ENCODE results near the gene GSE1.
A peak's percentile ranks its signal among the peaks of the same experiment; 100 is the strongest.

Gene GSE1

DNA sequence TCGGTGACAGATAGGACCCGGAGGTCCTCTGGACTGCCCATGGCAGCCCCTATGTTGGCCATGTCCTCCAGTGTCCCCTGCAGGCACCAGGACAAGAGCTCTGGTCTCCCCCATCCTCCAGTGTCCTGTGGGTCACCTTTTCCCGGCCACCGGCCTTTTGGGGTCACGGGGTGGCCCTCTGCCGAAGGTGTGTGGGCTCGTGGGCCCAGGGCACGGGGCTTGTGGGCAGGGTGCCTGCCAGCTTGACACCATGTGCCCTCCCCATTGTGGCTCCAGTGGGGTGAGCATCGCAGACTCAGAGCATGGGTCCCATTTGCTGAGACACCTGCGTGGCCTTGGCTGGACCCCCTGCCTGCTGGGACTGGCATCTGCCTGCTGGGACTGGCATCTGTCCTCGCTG, 18.1 kb downstream of the GSE1 start:
- 97% methylated on average over 11 of the region's 11 CpGs for WGBS (ENCODE audit: insufficient coverage)
- POLR2A ChIA-PET: interaction anchor here (1.9 kb wide), 1 partner anchor 15 kb away, joined by 4 read pairs; no protein-coding TSS in a partner anchor
- no peaks in the 10 kb centered on the region for H3K27me3 ChIP-seq (replicated peaks in 2 of 5; ENCODE audit: control insufficient read depth in 4 of 5, insufficient read depth in 5 of 5, low read length in 4 of 5)
- peaks cover 0 to 12% (median 9%) of the 10 kb centered on the region in 5 experiments for H3K9me3 ChIP-seq (ENCODE audit: control extremely low read depth in 1 of 5, control insufficient read depth in 4 of 5, insufficient read depth in 2 of 5, low read depth in 1 of 5, low read length in 4 of 5)
- no peak for DNase-seq
- peaks cover 0 to 33% (median 21%) of the 10 kb centered on the region in 4 experiments for H3K4me1 ChIP-seq (ENCODE audit: control extremely low read depth in 1 of 4, control insufficient read depth in 4 of 4, insufficient read depth in 4 of 4, low read length in 3 of 4)
- no peak overlapping the region for H3K4me3 ChIP-seq (ENCODE audit: control insufficient read depth in 1 of 7, extremely low read depth in 1 of 7, insufficient read depth in 4 of 7, low read depth in 2 of 7, low read length in 6 of 7)
- CTCF ChIA-PET: interaction anchor here (1.2 to 7.3 kb wide), 3 partner anchors 8 to 356 kb away, joined by 3 to 65 read pairs (median 4); no protein-coding TSS in a partner anchor
- H3K27ac ChIP-seq (ENCODE audit: insufficient read depth in 1 of 2, low read depth in 1 of 2, low read length in 2 of 2, poor library complexity in 1 of 2, severe bottlenecking in 2 of 2): no peak overlapping the region
- peaks cover 0 to 75% (median 55%) of the 10 kb centered on the region in 4 experiments for H3K36me3 ChIP-seq (ENCODE audit: control insufficient read depth in 4 of 4, insufficient read depth in 4 of 4, low read length in 3 of 4)

DNA sequence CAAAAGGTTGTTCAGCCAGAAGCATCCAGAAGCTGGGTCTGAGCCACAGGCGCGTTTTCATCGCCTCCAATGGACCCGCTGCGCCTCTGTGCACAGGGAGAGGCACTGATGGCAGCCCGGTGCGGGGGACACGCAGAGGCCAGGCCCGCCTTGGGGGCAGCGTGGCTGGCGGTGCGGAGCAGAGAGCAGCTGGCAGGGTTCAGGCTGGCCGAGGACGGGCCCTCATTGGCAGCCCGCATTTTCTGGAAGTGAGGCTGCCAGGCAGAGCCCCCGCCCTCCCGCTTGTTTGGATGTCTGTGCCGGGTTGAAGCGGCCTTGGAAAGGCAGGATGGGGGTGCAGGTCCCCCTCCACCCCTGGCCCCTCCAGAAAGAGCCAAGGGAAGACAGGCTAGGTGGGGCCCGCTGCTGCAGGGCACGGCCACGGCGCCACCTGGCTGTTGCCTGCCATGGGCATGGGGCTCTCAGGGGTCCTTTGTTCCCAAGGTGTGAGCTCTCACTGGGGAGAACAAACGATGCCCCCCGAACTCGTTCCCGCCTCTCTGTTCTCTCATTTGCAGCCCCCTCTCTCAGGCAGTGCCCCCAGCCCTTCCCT, 18.8 kb downstream of the GSE1 start:
- H3K27ac ChIP-seq (ENCODE audit: insufficient read depth in 1 of 2, low read depth in 1 of 2, low read length in 2 of 2, poor library complexity in 1 of 2, severe bottlenecking in 2 of 2): no peak overlapping the region
- no peak for DNase-seq
- CTCF ChIA-PET: interaction anchor here (0.6 to 7.3 kb wide), 4 partner anchors 9 to 357 kb away, joined by 3 to 65 read pairs (median 4); no protein-coding TSS in a partner anchor
- H3K27me3 ChIP-seq (replicated peaks in 2 of 5; ENCODE audit: control insufficient read depth in 4 of 5, insufficient read depth in 5 of 5, low read length in 4 of 5): no peaks in the 10 kb centered on the region
- peaks cover 0 to 27% (median 14%) of the 10 kb centered on the region in 4 experiments for H3K4me1 ChIP-seq (ENCODE audit: control extremely low read depth in 1 of 4, control insufficient read depth in 4 of 4, insufficient read depth in 4 of 4, low read length in 3 of 4)
- peaks cover 0 to 12% (median 9%) of the 10 kb centered on the region in 5 experiments for H3K9me3 ChIP-seq (ENCODE audit: control extremely low read depth in 1 of 5, control insufficient read depth in 4 of 5, insufficient read depth in 2 of 5, low read depth in 1 of 5, low read length in 4 of 5)
- POLR2A ChIA-PET: no interaction called here
- no peak overlapping the region for H3K4me3 ChIP-seq (ENCODE audit: control insufficient read depth in 1 of 7, extremely low read depth in 1 of 7, insufficient read depth in 4 of 7, low read depth in 2 of 7, low read length in 6 of 7)
- H3K36me3 ChIP-seq (ENCODE audit: control insufficient read depth in 4 of 4, insufficient read depth in 4 of 4, low read length in 3 of 4): peaks cover 0 to 82% (median 59%) of the 10 kb centered on the region in 4 experiments
- 95% methylated on average over 24 of the region's 27 CpGs for WGBS (ENCODE audit: insufficient coverage)

DNA sequence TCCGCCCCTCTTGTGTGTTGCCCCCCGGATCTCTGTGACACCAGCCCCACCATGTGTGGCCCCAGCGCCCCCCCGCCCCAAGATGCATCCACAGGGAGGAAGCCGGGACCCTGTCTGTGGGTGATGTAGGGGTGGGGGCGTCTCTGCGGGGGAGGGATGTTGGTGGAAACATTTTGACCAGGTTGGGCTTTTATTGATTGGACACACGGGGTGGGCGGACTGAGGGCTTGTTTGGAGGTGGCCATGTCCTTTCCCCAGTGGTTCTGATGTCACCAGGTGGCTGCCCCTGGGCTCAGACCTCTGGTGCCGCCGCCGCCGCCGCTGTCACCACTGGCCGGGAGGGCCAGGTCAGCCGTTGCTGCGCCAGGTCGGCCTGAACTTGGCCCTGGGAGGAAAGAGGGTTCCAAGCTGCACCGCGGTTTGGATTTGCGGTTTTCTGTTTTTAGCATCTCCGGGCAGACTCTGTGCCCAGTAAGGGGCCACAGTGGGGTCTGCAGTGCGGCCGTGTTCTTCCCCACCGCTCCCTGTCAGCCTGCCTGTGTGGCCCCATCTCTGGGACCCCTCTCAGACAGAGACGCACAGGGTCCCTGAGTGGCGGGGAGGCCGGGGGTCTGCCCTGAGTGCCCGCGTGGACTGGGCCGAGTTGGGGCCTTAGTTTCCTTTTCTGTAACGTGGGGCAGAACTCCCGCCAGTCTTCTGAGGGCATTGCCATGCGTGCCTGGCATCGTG, 19.8 kb downstream of the GSE1 start:
- DNase-seq: no peak
- CTCF ChIA-PET: interaction anchor here (0.6 to 7.3 kb wide), 5 partner anchors 10 to 358 kb away, joined by 3 to 65 read pairs (median 4); no protein-coding TSS in a partner anchor
- H3K36me3 ChIP-seq (ENCODE audit: control insufficient read depth in 4 of 4, insufficient read depth in 4 of 4, low read length in 3 of 4): peaks cover 0 to 88% (median 64%) of the 10 kb centered on the region in 4 experiments
- peaks cover 0 to 19% (median 9%) of the 10 kb centered on the region in 4 experiments for H3K4me1 ChIP-seq (ENCODE audit: control extremely low read depth in 1 of 4, control insufficient read depth in 4 of 4, insufficient read depth in 4 of 4, low read length in 3 of 4)
- POLR2A ChIA-PET: no interaction called here
- 94% methylated on average over 28 of the region's 35 CpGs for WGBS (ENCODE audit: insufficient coverage)
- H3K27ac ChIP-seq (ENCODE audit: insufficient read depth in 1 of 2, low read depth in 1 of 2, low read length in 2 of 2, poor library complexity in 1 of 2, severe bottlenecking in 2 of 2): peak overlapping the region in 1 of 2 experiments; percentile 14
- no peak overlapping the region for H3K4me3 ChIP-seq (ENCODE audit: control insufficient read depth in 1 of 7, extremely low read depth in 1 of 7, insufficient read depth in 4 of 7, low read depth in 2 of 7, low read length in 6 of 7)
- H3K27me3 ChIP-seq (replicated peaks in 2 of 5; ENCODE audit: control insufficient read depth in 4 of 5, insufficient read depth in 5 of 5, low read length in 4 of 5): no peaks in the 10 kb centered on the region
- peaks cover 0 to 12% (median 9%) of the 10 kb centered on the region in 5 experiments for H3K9me3 ChIP-seq (ENCODE audit: control extremely low read depth in 1 of 5, control insufficient read depth in 4 of 5, insufficient read depth in 2 of 5, low read depth in 1 of 5, low read length in 4 of 5)

DNA sequence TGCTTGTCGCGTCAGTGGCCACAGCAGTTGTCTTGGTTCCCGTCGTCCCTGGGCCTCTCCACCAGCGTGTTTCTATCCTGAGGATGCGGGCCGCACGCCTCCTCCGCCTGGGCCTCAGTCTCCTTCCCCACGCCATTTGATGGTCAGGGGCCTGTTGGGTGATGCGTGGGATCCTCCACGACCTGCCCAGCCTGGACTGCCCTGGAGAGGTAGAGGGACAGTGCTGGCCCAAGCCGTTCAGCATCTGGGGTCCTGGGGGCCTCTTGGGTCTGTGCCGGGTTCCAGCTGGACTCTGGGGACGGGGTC, 20.3 kb downstream of the GSE1 start:
- Histone ChIP-seq H3K4me1 (ENCODE audit: control extremely low read depth in 1 of 4, control insufficient read depth in 4 of 4, insufficient read depth in 4 of 4, low read length in 3 of 4) (peaks cover 0 to 17% (median 9%) of the 10 kb centered on the region in 4 experiments), H3K4me3 (ENCODE audit: control insufficient read depth in 1 of 7, extremely low read depth in 1 of 7, insufficient read depth in 4 of 7, low read depth in 2 of 7, low read length in 6 of 7) (no peak overlapping the region), H3K27ac (ENCODE audit: insufficient read depth in 1 of 2, low read depth in 1 of 2, low read length in 2 of 2, poor library complexity in 1 of 2, severe bottlenecking in 2 of 2) (no peak overlapping the region), H3K9me3 (ENCODE audit: control extremely low read depth in 1 of 5, control insufficient read depth in 4 of 5, insufficient read depth in 2 of 5, low read depth in 1 of 5, low read length in 4 of 5) (peaks cover 0 to 12% (median 9%) of the 10 kb centered on the region in 5 experiments), H3K36me3 (ENCODE audit: control insufficient read depth in 4 of 4, insufficient read depth in 4 of 4, low read length in 3 of 4) (peaks cover 0 to 88% (median 64%) of the 10 kb centered on the region in 4 experiments), H3K27me3 (replicated peaks in 2 of 5; ENCODE audit: control insufficient read depth in 4 of 5, insufficient read depth in 5 of 5, low read length in 4 of 5) (no peaks in the 10 kb centered on the region)
- 99% methylated on average over 15 of the region's 15 CpGs for WGBS (ENCODE audit: insufficient coverage)
- ChIA-PET CTCF (interaction anchor here (0.6 to 1.7 kb wide), 2 partner anchors 11 to 17 kb away, joined by 3 to 5 read pairs; no protein-coding TSS in a partner anchor), POLR2A (no interaction called here)
- DNase-seq: no peak

DNA sequence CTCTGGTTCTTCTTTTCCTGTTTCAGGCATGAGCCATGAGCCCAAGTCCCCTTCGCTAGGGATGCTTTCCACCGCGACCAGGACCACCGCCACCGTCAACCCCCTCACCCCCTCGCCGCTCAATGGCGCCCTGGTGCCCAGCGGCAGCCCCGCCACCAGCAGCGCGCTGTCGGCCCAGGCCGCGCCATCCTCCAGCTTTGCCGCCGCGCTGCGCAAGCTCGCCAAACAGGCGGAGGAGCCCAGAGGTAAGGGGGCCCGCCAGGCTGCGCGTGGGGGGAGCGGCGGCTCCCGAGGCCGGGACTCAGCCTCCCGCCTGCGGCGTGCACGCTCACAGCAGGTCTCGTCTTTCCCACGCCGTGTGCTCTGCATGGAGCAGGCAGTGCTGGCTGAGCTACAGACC, 20.8 kb downstream of the GSE1 start:
- Histone ChIP-seq H3K27me3 (replicated peaks in 2 of 5; ENCODE audit: control insufficient read depth in 4 of 5, insufficient read depth in 5 of 5, low read length in 4 of 5) (no peaks in the 10 kb centered on the region), H3K27ac (ENCODE audit: insufficient read depth in 1 of 2, low read depth in 1 of 2, low read length in 2 of 2, poor library complexity in 1 of 2, severe bottlenecking in 2 of 2) (no peak overlapping the region), H3K4me1 (ENCODE audit: control extremely low read depth in 1 of 4, control insufficient read depth in 4 of 4, insufficient read depth in 4 of 4, low read length in 3 of 4) (peaks cover 0 to 17% (median 9%) of the 10 kb centered on the region in 4 experiments), H3K9me3 (ENCODE audit: control extremely low read depth in 1 of 5, control insufficient read depth in 4 of 5, insufficient read depth in 2 of 5, low read depth in 1 of 5, low read length in 4 of 5) (peaks cover 0 to 12% (median 9%) of the 10 kb centered on the region in 5 experiments), H3K36me3 (ENCODE audit: control insufficient read depth in 4 of 4, insufficient read depth in 4 of 4, low read length in 3 of 4) (peaks cover 0 to 86% (median 60%) of the 10 kb centered on the region in 4 experiments), H3K4me3 (ENCODE audit: control insufficient read depth in 1 of 7, extremely low read depth in 1 of 7, insufficient read depth in 4 of 7, low read depth in 2 of 7, low read length in 6 of 7) (no peak overlapping the region)
- DNase-seq: no peak
- 96% methylated on average over 32 of the region's 35 CpGs for WGBS (ENCODE audit: insufficient coverage)
- ChIA-PET CTCF (interaction anchor here (0.6 to 1.7 kb wide), 5 partner anchors 10 to 266 kb away, joined by 3 to 5 read pairs (median 3); no protein-coding TSS in a partner anchor), POLR2A (no interaction called here)

DNA sequence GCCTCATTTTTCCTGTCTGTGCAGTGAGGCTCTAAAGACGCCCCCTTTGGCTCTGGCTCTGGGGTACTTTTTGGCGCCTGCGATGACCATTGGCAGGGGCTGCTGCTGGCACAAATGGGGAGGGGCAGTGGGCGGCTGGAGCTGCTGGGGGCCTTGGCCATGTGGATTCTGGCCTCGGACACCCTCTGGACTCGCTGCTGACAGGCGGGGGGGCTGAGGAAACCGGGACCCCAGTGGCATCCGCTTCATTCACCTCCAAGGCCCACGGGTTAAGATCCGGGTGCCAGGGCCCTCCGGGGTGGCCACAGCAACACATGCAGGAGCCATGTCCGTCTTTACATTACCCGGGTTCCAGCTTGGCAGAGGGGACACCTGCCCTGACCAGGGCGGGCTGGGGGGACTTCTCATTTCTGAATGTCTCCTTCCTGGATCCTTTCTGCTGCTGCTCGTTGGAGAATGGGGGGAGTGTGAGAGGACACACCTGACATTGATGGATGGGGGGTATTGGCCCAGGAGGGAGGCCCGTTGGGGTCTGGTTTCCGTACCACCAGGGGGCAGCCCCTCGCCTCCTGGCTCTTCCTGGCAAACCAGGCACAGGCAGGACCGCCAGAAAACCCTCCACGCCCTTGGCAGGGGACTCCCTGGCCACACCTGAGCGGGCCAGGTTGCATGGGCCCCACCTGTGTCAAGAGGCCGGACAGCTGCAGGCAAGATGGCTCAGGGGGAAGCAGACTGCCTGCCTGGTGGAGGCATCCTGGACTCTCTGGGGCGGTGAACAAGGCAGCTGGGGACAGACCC, 21.8 kb downstream of the GSE1 start:
- Histone ChIP-seq H3K4me3 (ENCODE audit: control insufficient read depth in 1 of 7, extremely low read depth in 1 of 7, insufficient read depth in 4 of 7, low read depth in 2 of 7, low read length in 6 of 7) (no peak overlapping the region), H3K9me3 (ENCODE audit: control extremely low read depth in 1 of 5, control insufficient read depth in 4 of 5, insufficient read depth in 2 of 5, low read depth in 1 of 5, low read length in 4 of 5) (peaks cover 0 to 2% (median under 1%) of the 10 kb centered on the region in 5 experiments), H3K27ac (ENCODE audit: insufficient read depth in 1 of 2, low read depth in 1 of 2, low read length in 2 of 2, poor library complexity in 1 of 2, severe bottlenecking in 2 of 2) (no peak overlapping the region), H3K27me3 (replicated peaks in 2 of 5; ENCODE audit: control insufficient read depth in 4 of 5, insufficient read depth in 5 of 5, low read length in 4 of 5) (no peaks in the 10 kb centered on the region), H3K4me1 (ENCODE audit: control extremely low read depth in 1 of 4, control insufficient read depth in 4 of 4, insufficient read depth in 4 of 4, low read length in 3 of 4) (peaks cover 0 to 17% (median 9%) of the 10 kb centered on the region in 4 experiments), H3K36me3 (ENCODE audit: control insufficient read depth in 4 of 4, insufficient read depth in 4 of 4, low read length in 3 of 4) (peaks cover 0 to 85% (median 57%) of the 10 kb centered on the region in 4 experiments)
- DNase-seq: peak in 1 of 3 donors; percentile 27
- ChIA-PET POLR2A (no interaction called here), CTCF (interaction anchor here (0.7 to 1.8 kb wide), 6 partner anchors 9 to 267 kb away, joined by 3 to 5 read pairs (median 4); no protein-coding TSS in a partner anchor)
- 89% methylated on average over 23 of the region's 24 CpGs for WGBS (ENCODE audit: insufficient coverage)

Measured in common myeloid progenitor, CD34-positive (primary cell).